Measurements from ENCODE around the gene TMEM17.

DNA sequence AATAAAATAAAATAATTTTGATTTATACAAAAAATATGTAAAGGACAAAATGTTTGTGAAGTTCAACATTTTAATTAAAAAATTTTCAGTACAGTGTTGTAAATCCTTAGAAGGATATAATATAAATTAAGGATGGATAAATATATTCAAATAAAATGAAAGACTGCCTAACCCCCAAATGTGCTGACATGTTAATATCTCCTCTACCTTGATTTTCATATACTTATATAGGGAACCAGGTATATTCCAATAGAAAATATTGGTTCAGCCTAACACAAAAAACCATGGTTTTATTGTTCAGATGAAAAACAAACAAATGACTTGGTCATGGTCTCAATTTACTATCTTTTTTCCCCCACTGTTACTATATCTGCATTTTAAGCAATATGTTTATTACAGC is 7.3 kb downstream of the TMEM17 start:
- TF ChIP-seq POLR2A (IDR thresholded peaks at IDR 0.05), result no peak
- TF ChIP-seq CTCF (IDR thresholded peaks at IDR 0.05), result no peak

Data from ovary (tissue), 3 donors.